HepG2 (cell line): ENCODE measurements around the gene SRP68. TPM values are rescaled to one million over a fixed set of nuclear protein-coding genes. Genes with fewer than 3 reads are reported as not detected.

Experiments
- ETS1 ChIP-seq: sonication (generic); formaldehyde crosslinking; IDR thresholded peaks from 2 replicates; pipeline ENCODE4 v1.4.0; 2020; ENCODE audit warnings: missing genetic modification reagents
- KLF16 ChIP-seq, 2 experiments: sonication (generic) in 1 of 2; formaldehyde crosslinking in 1 of 2; IDR thresholded peaks; 2 replicates each; pipeline versions ENCODE4 v1.6.1 to v1.8.0; 2016 to 2023; ENCODE audit warnings: missing genetic modification reagents in 2 of 2, missing compliant biosample characterization in 1 of 2
- ZFP1 ChIP-seq: IDR thresholded peaks from 2 replicates; pipeline ENCODE4 v1.6.1; 2016
- polyA plus RNA-seq, 8 experiments: library from polyadenylated mRNA; depleted of rRNA in 3 of 8; stranded (reverse) in 7 of 8; unstranded in 1 of 8; fragments of >200 nt; fragmentation: Illumina TruSeq in 4 of 8; extraction: Trizol in 4 of 8; gene quantifications; 2 replicates each; pipeline versions ENCODE4 v1.2.1 to v1.2.3, GENCODE V29; 2011 to 2016; ENCODE audit warnings: low read depth in 4 of 8, missing spikeins in 1 of 8, mixed read lengths in 1 of 8; ENCODE audit not compliant: insufficient read depth in 1 of 8
- total RNA-seq, 5 experiments: library from RNA; depleted of rRNA; stranded (reverse); fragments of >200 nt; fragmentation: Illumina TruSeq; extraction: Trizol; gene quantifications; 2 replicates each; pipeline ENCODE4 v1.2.3, GENCODE V29; 2016; ENCODE audit warnings: low read depth in 1 of 5
- TF ChIP-seq, protein P1 (sequence below): sonication (generic); formaldehyde crosslinking; IDR thresholded peaks from 2 replicates; pipeline ENCODE4 v1.4.0; 2020; ENCODE audit warnings: missing genetic modification reagents
- TF ChIP-seq, protein P2 (sequence below): sonication (generic); formaldehyde crosslinking; IDR thresholded peaks from 2 replicates; pipeline ENCODE4 v1.5.1; 2020; ENCODE audit warnings: mild to moderate bottlenecking, missing genetic modification reagents, moderate library complexity

The SRP68 gene
- total and polyA plus RNA-seq, 2 of the 13 experiments (the other 11 are each of a cell fraction or from before 2014, with no cell fraction given): 39.8 to 74.3 TPM

- TF ChIP-seq ETS1 (CRISPR knock-in tag): no peak
- TF ChIP-seq ZFP1 (CRISPR knock-in tag): 0 out of 2 replicates have a peak, but pooled peaks have one; percentile 12
- peak in 1 of 2 experiments; percentile 4; a peak in 1 of 4 replicates for TF ChIP-seq KLF16 (CRISPR knock-in tag; IDR thresholded peaks at IDR 0.05)
- TF ChIP-seq, protein P1, sequence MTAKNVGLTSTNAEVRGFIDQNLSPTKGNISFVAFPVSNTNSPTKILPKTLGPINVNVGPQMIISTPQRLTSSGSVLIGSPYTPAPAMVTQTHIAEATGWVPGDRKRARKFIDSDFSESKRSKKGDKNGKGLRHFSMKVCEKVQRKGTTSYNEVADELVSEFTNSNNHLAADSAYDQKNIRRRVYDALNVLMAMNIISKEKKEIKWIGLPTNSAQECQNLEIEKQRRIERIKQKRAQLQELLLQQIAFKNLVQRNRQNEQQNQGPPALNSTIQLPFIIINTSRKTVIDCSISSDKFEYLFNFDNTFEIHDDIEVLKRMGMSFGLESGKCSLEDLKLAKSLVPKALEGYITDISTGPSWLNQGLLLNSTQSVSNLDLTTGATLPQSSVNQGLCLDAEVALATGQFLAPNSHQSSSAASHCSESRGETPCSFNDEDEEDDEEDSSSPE: 0 out of 2 replicates have a peak, but pooled peaks have one; percentile 8
- TF ChIP-seq, protein P2, sequence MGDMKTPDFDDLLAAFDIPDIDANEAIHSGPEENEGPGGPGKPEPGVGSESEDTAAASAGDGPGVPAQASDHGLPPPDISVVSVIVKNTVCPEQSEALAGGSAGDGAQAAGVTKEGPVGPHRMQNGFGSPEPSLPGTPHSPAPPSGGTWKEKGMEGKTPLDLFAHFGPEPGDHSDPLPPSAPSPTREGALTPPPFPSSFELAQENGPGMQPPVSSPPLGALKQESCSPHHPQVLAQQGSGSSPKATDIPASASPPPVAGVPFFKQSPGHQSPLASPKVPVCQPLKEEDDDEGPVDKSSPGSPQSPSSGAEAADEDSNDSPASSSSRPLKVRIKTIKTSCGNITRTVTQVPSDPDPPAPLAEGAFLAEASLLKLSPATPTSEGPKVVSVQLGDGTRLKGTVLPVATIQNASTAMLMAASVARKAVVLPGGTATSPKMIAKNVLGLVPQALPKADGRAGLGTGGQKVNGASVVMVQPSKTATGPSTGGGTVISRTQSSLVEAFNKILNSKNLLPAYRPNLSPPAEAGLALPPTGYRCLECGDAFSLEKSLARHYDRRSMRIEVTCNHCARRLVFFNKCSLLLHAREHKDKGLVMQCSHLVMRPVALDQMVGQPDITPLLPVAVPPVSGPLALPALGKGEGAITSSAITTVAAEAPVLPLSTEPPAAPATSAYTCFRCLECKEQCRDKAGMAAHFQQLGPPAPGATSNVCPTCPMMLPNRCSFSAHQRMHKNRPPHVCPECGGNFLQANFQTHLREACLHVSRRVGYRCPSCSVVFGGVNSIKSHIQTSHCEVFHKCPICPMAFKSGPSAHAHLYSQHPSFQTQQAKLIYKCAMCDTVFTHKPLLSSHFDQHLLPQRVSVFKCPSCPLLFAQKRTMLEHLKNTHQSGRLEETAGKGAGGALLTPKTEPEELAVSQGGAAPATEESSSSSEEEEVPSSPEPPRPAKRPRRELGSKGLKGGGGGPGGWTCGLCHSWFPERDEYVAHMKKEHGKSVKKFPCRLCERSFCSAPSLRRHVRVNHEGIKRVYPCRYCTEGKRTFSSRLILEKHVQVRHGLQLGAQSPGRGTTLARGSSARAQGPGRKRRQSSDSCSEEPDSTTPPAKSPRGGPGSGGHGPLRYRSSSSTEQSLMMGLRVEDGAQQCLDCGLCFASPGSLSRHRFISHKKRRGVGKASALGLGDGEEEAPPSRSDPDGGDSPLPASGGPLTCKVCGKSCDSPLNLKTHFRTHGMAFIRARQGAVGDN (CRISPR knock-in tag): peak; percentile 80
These were observed 39.6 kb downstream of the SRP68 start (continued) for GRCh38 chr17:76032780-76033108.
